GM12873 (cell line): ENCODE data around the gene LRRC37A3.

Experiments
- CTCF ChIP-seq: IDR thresholded peaks from 2 replicates; pipeline ENCODE4 v1.5.1; 2012; ENCODE audit warnings: low read depth, mild to moderate bottlenecking, moderate library complexity, low read length, control low read depth; ENCODE audit not compliant: insufficient read depth; ENCODE audit errors: missing control alignments

LRRC37A3 gene

GRCh38 chr17:64919289-64920025 lies at the start of gene LRRC37A3:
LRRC37A3 (minus strand) TSS chr17:64919478; CDS start chr17:64897257, 22,221 bp downstream.
- peak; percentile 80 for TF ChIP-seq CTCF

DNA sequence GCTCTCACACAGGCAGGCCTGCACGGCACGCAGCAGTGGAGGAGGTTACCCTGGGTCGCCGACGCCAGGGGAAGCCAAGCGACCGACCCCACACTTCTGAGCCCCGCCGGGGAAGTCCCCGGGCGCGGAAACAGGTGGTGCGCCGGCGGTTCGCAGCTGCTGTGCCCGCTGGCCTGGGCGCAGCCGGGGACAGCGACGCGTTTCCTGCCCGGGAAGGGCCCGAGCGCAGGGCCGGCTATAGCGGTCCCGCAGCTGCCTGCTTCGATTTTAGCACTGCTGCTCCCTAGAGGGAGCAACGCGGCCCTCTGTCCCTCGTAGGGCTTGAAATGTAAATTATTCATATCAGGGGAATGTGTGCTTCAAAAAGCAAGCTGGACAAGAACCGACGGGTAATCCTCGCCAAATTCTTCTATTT lies 46.6 kb upstream of the LRRC37A3 start:
- TF ChIP-seq CTCF: peak; percentile 21

- TF ChIP-seq CTCF: no peak
Measured at GRCh38 chr17:64964796-64965195, 45.5 kb upstream of the LRRC37A3 start.

GRCh38 chr17:64961563-64962378 lies 42.5 kb upstream of the LRRC37A3 start:
- peak; percentile 58 for TF ChIP-seq CTCF

- no peak for TF ChIP-seq CTCF
Measured at GRCh38 chr17:64951877-64952276, 32.6 kb upstream of the LRRC37A3 start.

DNA sequence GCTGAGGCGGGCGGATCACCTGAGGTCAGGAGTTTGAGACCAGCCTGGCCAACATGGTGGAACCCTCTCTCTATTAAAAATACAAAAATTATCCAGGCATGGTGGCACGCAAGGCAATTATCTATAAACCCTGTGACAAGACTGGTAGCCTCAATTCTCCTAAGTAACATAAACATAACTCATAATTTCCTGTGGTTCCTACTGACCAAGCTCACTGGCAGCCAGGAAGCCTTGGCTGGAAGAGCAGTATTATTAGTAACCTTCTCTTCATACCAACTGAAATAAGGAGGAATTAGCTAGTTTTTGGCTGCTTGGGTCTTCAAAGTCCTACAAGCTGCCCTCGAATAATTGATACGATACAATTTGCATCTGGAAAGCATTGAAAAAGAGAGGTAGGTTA lies 31.6 kb upstream of the LRRC37A3 start:
- TF ChIP-seq CTCF: no peak

GRCh38 chr17:64947152-64947551 lies 27.9 kb upstream of the LRRC37A3 start:
- no peak for TF ChIP-seq CTCF
